ENCODE data around the gene ETFDH.

Gene ETFDH

GRCh38 chr4:158666892-158667291 is 5.2 kb upstream of the ETFDH start:
- TF ChIP-seq, protein P1, sequence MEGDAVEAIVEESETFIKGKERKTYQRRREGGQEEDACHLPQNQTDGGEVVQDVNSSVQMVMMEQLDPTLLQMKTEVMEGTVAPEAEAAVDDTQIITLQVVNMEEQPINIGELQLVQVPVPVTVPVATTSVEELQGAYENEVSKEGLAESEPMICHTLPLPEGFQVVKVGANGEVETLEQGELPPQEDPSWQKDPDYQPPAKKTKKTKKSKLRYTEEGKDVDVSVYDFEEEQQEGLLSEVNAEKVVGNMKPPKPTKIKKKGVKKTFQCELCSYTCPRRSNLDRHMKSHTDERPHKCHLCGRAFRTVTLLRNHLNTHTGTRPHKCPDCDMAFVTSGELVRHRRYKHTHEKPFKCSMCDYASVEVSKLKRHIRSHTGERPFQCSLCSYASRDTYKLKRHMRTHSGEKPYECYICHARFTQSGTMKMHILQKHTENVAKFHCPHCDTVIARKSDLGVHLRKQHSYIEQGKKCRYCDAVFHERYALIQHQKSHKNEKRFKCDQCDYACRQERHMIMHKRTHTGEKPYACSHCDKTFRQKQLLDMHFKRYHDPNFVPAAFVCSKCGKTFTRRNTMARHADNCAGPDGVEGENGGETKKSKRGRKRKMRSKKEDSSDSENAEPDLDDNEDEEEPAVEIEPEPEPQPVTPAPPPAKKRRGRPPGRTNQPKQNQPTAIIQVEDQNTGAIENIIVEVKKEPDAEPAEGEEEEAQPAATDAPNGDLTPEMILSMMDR (IDR thresholded peaks at IDR 0.05; ENCODE audit: borderline replicate concordance, insufficient read depth, low read depth, low read length) = no peak

GRCh38 chr4:158667651-158668198 is 4.4 kb upstream of the ETFDH start:
- H3K4me3 ChIP-seq (ENCODE audit: low read depth, low read length) = no peak overlapping the region
- TF ChIP-seq, protein P1 (IDR thresholded peaks at IDR 0.05; ENCODE audit: borderline replicate concordance, insufficient read depth, low read depth, low read length) = peak; percentile 57; the same call in 1 of the 2 replicates

More at GRCh38 chr4:158666892-158667291, 5.2 kb upstream of the ETFDH start:
- H3K4me3 ChIP-seq (ENCODE audit: low read depth, low read length) = no peak overlapping the region

GRCh38 chr4:158669310-158669709 is 2.8 kb upstream of the ETFDH start:
- TF ChIP-seq, protein P1 (IDR thresholded peaks at IDR 0.05; ENCODE audit: borderline replicate concordance, insufficient read depth, low read depth, low read length) = no peak
- H3K4me3 ChIP-seq (ENCODE audit: low read depth, low read length) = no peak overlapping the region

GRCh38 chr4:158670975-158671664 is 976 bp upstream of the ETFDH start:
- TF ChIP-seq, protein P1 (IDR thresholded peaks at IDR 0.05; ENCODE audit: borderline replicate concordance, insufficient read depth, low read depth, low read length) = no peak

GRCh38 chr4:158671665-158671914 is 506 bp upstream of the ETFDH start, which contains the start of gene C4orf46:
Gene C4orf46, minus strand, starts transcription at chr4:158671887. Its CDS starts 86 bp downstream, at chr4:158671801.
- H3K4me3 ChIP-seq (ENCODE audit: low read depth, low read length) = peak within 1 kb of the TSS; percentile 78
- TF ChIP-seq, protein P1 (IDR thresholded peaks at IDR 0.05; ENCODE audit: borderline replicate concordance, insufficient read depth, low read depth, low read length) = no peak

More at GRCh38 chr4:158670975-158671664, 976 bp upstream of the ETFDH start:
- peak overlapping the region; percentile 78 for H3K4me3 ChIP-seq (ENCODE audit: low read depth, low read length)

GRCh38 chr4:158673633-158674032 is 1.5 kb downstream of the ETFDH start:
- H3K4me3 ChIP-seq (ENCODE audit: low read depth, low read length) = no peak overlapping the region
- TF ChIP-seq, protein P1 (IDR thresholded peaks at IDR 0.05; ENCODE audit: borderline replicate concordance, insufficient read depth, low read depth, low read length) = no peak

DNA sequence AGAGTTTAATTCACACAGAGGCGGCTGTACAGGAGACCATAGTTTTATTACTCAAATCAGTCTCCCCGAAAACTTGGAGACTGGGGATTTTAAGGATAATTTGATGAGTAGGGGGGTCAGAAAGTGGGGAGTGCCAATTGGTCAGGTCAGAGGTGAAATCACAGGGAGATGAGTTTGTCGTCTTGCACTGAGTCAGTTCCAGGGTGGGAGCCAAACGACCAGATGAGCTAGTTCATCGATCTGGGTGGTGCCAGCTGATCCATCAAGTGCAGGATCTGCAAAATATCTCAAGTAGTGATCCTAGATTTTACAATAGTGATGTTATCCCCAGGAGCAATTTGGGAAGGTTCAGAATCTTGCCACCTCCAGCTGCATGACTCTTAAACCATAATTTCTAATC is 4.0 kb downstream of the ETFDH start:
- H3K4me3 ChIP-seq (ENCODE audit: low read depth, low read length) = no peak overlapping the region
- TF ChIP-seq, protein P1 (IDR thresholded peaks at IDR 0.05; ENCODE audit: borderline replicate concordance, insufficient read depth, low read depth, low read length) = no peak
